ENCODE results near the gene CSTA. TPM values are rescaled to one million over a fixed set of nuclear protein-coding genes. Genes with fewer than 3 reads are reported as not detected.

CSTA gene
- total RNA-seq, 1 donor from 2014 or later: not detected

GRCh38 chr3:122387709-122388108, 62.7 kb downstream of the CSTA start:
- Mint-ChIP-seq H3K36me3 (ENCODE audit: unreplicated experiment) (no peaks in the 10 kb centered on the region), H3K4me3 (ENCODE audit: unreplicated experiment) (no peak overlapping the region), H3K9me3 (ENCODE audit: unreplicated experiment) (no peaks in the 10 kb centered on the region), H3K4me1 (ENCODE audit: unreplicated experiment) (peaks cover 19% of the 10 kb centered on the region), H3K27ac (ENCODE audit: unreplicated experiment) (no peak overlapping the region), H3K27me3 (ENCODE audit: unreplicated experiment) (no peaks in the 10 kb centered on the region)
- DNase-seq (ENCODE audit: extremely low spot score, unreplicated experiment): no peak
- no peak for TF ChIP-seq CTCF (IDR thresholded peaks at IDR 0.05)

- Mint-ChIP-seq H3K27me3 (ENCODE audit: unreplicated experiment) (no peaks in the 10 kb centered on the region), H3K27ac (ENCODE audit: unreplicated experiment) (no peak overlapping the region), H3K4me1 (ENCODE audit: unreplicated experiment) (peaks cover 8% of the 10 kb centered on the region), H3K4me3 (ENCODE audit: unreplicated experiment) (no peak overlapping the region), H3K36me3 (ENCODE audit: unreplicated experiment) (peaks cover 2% of the 10 kb centered on the region), H3K9me3 (ENCODE audit: unreplicated experiment) (no peaks in the 10 kb centered on the region)
- no peak for TF ChIP-seq CTCF (IDR thresholded peaks at IDR 0.05)
- DNase-seq (ENCODE audit: extremely low spot score, unreplicated experiment): no peak
Measured at GRCh38 chr3:122389197-122389596, 64.1 kb downstream of the CSTA start.

DNA sequence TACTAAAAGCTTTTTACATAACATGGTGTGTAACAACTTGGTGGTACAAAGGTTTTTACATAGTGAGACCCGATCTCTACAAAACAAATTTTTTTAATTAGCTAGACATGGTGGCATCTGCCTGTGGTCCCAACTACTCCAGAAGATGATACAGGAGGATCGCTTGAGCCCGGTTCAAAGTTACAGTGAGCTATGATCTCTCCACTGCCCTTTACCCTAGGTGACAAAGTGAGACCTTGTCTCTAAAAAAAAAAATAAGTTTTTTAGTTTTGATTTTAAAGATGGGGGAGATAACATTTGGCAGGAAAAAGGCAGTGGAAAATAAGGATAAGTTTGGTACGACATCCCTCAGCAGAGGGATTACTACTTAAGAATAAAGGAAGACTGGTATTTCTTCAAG, 64.8 kb downstream of the CSTA start:
- Mint-ChIP-seq H3K27me3 (ENCODE audit: unreplicated experiment) (no peaks in the 10 kb centered on the region), H3K27ac (ENCODE audit: unreplicated experiment) (no peak overlapping the region), H3K4me1 (ENCODE audit: unreplicated experiment) (peaks cover 3% of the 10 kb centered on the region), H3K9me3 (ENCODE audit: unreplicated experiment) (no peaks in the 10 kb centered on the region), H3K4me3 (ENCODE audit: unreplicated experiment) (no peak overlapping the region), H3K36me3 (ENCODE audit: unreplicated experiment) (peaks cover 8% of the 10 kb centered on the region)
- DNase-seq (ENCODE audit: extremely low spot score, unreplicated experiment): no peak
- no peak for TF ChIP-seq CTCF (IDR thresholded peaks at IDR 0.05)

DNA sequence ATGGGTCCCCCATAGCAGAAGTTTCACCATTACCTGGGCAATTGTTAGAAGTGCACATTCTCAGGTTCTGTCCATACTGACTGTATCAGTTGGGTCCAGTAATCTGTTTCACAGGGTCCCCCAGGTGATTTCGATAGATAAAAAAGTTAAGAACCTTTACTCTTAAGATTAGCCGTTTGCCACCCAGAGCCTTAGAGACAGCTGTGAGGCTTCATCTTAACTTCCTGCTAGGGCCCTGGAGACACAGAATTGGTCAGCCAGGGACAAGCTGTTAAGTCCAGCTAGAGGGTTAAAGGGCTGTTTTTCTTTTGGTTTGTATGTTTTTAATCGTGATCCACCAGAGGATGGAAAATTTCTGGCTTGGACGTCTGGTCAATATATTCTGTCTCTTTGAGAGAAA, 65.6 kb downstream of the CSTA start:
- Mint-ChIP-seq H3K27me3 (ENCODE audit: unreplicated experiment) (no peaks in the 10 kb centered on the region), H3K4me1 (ENCODE audit: unreplicated experiment) (peaks cover 3% of the 10 kb centered on the region), H3K27ac (ENCODE audit: unreplicated experiment) (no peak overlapping the region), H3K36me3 (ENCODE audit: unreplicated experiment) (peaks cover 10% of the 10 kb centered on the region), H3K4me3 (ENCODE audit: unreplicated experiment) (no peak overlapping the region), H3K9me3 (ENCODE audit: unreplicated experiment) (no peaks in the 10 kb centered on the region)
- DNase-seq (ENCODE audit: extremely low spot score, unreplicated experiment): no peak
- no peak for TF ChIP-seq CTCF (IDR thresholded peaks at IDR 0.05)

Other genes starting within 250 kb of the CSTA start
- not detected in 2 replicates for gene CASR, start 141.6 kb upstream of the CSTA start, total RNA-seq
- 18.1 and 24.7 TPM in 2 replicates for gene MIX23, start 58.0 kb downstream of the CSTA start, total RNA-seq
- gene FAM162A, start 58.9 kb downstream of the CSTA start, total RNA-seq: 34.3 and 37.3 TPM in 2 replicates
- gene WDR5B, start 90.8 kb downstream of the CSTA start, total RNA-seq: 5.6 and 6.5 TPM in 2 replicates
- gene KPNA1, start 189.7 kb downstream of the CSTA start, total RNA-seq: 71.5 and 73.4 TPM in 2 replicates
- 18.4 and 18.9 TPM in 2 replicates for gene PARP9, start 239.1 kb downstream of the CSTA start, total RNA-seq
- gene DTX3L, start 239.1 kb downstream of the CSTA start, total RNA-seq: 33.7 and 37.4 TPM in 2 replicates

Data from osteocyte (in vitro differentiated cells).